ENCODE measurements around the gene SENP2.
"Not testable (repeated sequence)": the region's sequence is repeated elsewhere in the genome, so short reads cannot be mapped to it uniquely, and the experiment has no call there.

SENP2 gene

DNA sequence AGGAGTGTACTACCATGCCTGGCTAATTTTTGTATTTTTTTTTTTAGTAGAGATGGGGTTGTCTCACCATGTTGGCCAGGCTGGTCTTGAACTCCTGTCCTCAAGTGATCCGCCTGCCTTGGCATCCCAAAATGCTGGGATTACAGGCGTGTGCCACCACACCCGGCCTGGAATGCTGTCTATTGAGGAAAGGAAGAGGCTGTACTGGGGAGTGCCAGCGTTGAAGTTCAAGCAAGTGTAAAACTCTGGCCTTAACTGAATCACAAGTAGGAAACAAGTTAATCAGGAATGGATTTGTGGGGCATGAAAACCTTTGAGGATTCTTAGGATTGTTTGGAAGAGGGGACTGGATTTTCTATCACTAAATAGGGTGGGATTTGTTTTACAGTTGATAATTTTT lies 1.4 kb upstream of the SENP2 start:
- DNase-seq, result no peak

DNA sequence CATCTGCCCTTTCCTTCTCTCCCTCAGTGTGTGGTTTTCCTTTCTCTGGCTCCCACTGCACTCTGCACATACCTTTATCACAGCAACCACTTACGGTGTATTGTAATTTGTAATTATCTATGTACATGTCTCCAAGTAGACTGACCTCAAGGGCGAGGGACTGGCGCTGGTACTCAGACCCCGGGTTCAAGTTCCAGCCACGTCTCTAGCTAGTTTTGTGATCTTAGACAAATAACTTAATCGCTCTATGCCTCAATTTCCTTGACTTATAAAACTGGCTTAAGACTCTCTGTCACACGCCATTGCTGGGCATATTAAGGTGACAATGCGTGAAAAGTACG lies 607 bp upstream of the SENP2 start:
- no peak for DNase-seq

- DNase-seq, result no peak
Measured at GRCh38 chr3:185586686-185587039, 568 bp downstream of the SENP2 start.

DNA sequence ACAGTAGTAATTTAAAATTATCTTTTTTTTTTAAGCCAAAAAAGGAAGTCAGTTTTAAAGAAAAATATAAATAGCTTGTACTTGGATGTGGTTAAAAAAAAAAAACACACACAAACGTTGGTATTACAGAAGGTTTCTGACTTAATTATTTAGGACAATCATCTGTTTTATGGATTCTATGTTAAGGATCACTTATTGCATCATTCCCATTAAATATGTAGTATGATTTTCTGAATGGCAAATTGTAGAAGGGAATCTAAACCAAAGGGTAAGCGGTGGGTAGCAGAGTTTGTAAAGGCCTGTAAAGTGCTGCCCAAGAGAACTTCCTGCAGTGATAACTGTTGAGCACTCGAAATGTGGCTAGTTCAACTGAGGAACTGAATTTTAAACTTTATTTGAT lies 8.0 kb downstream of the SENP2 start:
- no peak for DNase-seq

GRCh38 chr3:185595526-185595925 lies 9.4 kb downstream of the SENP2 start:
- no peak for DNase-seq

GRCh38 chr3:185605566-185605965 lies 19.5 kb downstream of the SENP2 start:
- DNase-seq, result no peak

DNA sequence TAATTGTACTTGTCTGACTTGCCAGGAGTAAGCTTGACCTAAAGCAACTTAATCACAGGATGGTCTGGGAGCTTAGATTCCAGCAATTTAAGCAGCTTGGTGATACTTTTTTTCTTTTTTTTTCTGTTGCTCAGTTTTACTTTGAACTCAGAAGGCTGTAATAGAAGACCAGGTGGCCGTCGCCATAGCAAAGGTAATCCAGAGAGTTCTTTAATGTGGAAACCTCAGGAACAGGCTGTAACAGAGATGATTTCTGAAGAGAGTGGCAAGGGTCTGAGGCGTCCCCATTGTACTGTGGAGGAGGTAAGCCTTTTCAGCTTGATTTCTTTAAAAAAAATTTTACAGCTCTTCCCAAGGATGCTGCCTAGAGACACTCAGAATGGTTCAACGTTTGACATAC lies 20.1 kb downstream of the SENP2 start:
- DNase-seq, result no peak

DNA sequence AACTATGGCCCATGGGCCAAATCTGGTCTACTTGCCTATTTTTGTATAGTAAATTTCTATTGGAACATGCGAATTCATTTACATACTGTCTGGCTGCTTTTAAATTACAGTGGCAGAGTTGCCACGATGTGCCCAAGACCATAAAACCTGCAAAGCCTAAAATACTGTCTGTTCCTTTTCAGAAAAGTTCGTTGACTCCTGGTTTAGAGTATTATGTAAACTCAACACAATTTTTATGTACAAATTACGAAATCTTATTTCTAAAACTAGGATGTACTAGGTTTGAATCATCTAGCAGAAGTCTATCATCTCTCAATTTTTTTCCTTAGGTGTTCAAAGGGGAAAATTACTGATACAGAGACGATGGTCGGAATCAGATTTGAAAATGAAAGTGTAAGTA lies 26.9 kb downstream of the SENP2 start:
- no peak for DNase-seq

DNA sequence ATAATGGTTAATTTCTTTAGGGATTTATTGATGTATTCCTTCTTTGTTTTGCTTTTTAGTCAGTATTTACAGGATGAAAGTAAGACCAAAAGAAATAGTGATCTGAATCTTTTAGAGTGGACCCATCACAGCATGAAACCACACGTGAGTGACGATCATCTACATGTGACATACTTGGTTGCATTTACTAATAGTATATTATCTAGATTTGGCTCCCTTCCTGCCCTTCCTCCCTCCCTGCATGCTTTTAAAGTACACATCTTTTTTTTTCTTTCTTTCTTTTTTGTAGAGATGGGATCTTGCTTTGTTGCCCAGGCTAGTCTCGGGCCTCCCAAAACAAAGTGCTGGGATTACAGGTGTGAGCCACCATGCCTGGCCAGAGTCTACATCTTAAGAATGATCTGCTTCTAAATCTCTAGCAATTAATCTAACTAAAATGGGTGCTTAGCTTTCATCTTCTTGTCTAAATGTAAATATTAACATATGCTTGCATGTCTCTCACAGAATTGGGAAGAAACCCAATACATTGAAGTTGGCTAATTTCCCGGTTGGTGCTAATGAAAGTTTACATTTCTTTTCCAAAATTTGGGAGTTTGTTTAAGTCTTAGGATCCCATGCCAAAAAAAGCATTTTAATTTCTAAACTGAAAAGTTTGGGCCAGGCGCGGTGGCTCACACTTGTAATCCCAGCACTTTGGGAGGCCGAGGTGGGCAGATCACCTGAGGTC lies 38.0 kb downstream of the SENP2 start:
- no peak for DNase-seq

DNA sequence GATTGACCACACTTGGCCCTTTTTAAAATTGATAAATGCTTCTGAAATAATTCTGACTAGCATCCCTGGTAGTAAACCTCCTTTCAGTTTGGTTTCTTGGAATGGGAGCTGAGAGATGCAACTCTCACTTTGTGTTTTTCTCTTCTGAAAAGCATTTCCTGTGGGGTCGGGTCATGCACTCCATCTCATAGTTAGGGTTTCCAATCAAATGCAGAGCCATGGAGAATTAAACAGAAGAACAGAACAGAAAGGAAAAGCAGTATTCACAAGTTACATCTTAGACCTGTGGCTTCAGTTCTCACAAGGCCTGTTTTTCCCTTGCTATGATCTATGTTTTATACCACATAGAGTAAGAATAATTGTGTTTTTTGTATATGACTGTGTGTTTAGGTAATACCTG lies 39.7 kb downstream of the SENP2 start:
- no peak for DNase-seq

GRCh38 chr3:185629554-185630181 lies 43.6 kb downstream of the SENP2 start:
- DNase-seq, result no peak

GRCh38 chr3:185630182-185630622 lies 44.1 kb downstream of the SENP2 start:
- DNase-seq, result no peak

- DNase-seq, result no peak
Measured at GRCh38 chr3:185631108-185631507, 45.0 kb downstream of the SENP2 start.

DNA sequence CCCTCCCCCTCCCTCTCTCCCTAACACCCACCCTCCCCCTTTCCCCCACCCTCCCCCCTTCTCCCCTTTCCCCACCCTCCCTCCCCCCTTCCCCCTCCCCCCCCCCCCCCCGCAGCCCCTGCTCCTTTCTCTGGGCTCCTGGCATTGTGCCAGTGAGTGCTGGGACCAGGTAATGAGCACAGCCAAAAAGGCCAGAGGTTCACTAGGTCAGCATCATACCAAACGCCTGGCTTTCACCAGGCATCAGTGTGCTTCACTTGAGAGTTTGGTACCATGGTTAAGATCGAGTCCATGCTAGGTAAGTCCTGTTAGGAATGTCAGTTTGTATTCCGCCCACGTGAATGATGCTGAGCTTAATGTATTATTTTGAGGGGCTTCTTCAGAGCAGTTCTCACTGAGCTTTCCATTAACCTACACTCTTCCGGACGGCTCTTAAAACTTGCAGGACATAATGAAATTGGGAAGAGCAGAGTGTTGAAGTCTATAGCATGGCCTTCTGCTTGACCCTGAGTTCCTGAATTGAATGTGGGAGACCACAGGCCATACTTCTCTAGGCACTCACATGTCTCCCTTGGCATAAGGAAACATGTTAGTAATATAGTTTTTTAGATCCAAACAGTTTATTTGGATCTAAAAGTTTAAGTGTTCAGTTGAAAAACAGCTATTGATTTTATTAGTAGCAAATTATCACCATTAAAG lies 45.6 kb downstream of the SENP2 start:
- DNase-seq, result no peak

DNA sequence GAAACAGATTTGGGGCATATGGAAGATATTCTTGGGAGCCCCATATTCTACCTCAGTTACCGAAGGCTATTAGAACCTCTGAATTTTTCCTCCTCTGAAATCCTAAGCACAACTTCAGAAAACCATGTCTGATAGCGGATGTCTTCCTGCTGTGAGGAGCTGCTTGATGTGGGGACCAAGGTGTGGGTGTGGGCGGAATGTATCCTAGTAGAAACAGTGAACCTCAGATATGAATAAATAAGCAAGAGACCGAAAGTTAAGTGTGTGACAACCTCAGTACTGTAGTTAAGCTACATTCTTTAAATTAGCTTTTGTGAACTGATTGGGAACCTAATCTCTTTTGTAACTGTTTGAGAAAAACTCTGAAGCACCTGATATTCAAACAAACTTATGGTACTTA lies 46.9 kb downstream of the SENP2 start:
- no peak for DNase-seq

GRCh38 chr3:185637388-185637787 lies 51.3 kb downstream of the SENP2 start:
- DNase-seq, result no peak

DNA sequence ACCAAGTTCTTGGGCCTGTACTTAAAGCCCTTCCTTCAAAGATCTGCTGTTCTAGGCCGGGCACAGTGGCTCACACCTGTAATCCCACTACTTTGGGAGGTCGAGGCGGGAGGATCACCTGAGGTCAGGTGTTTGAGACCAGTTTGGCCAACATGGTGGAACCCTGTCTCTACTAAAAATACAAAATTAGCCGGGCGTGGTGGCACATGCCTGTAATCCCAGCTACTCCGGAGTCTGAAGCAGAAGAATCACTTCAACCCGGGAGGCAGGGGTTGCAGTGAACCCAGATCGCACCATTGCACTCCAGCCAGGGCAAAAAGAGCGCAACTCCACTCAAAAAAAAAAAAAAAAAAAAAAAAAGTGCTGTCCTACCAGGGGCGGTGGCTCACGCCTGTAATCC lies 52.6 kb downstream of the SENP2 start:
- not testable (repeated sequence) for DNase-seq

GRCh38 chr3:185639632-185640206 lies 53.6 kb downstream of the SENP2 start:
- DNase-seq, result no peak

DNA sequence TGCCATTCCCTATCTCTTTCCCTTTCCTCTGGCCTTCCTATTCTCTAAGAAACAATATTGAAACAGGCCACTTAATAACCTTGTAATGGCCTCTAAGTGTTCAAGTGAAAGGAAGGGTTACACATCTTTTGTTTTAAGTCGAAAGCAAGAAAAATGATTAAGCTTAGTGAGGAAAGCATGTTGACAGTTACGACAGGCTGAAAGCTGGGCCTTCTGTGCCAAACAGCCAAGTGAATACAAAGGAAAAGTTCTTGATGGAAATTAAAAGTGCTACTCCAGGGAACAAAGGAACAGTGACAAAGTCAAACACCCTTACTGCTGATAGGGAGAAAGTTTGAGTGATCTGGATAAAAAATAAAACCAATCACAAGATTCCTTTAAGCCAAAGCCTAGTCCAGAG lies 54.2 kb downstream of the SENP2 start:
- no peak for DNase-seq

- not testable (repeated sequence) for DNase-seq
Measured at GRCh38 chr3:185645191-185645590, 59.1 kb downstream of the SENP2 start.

DNA sequence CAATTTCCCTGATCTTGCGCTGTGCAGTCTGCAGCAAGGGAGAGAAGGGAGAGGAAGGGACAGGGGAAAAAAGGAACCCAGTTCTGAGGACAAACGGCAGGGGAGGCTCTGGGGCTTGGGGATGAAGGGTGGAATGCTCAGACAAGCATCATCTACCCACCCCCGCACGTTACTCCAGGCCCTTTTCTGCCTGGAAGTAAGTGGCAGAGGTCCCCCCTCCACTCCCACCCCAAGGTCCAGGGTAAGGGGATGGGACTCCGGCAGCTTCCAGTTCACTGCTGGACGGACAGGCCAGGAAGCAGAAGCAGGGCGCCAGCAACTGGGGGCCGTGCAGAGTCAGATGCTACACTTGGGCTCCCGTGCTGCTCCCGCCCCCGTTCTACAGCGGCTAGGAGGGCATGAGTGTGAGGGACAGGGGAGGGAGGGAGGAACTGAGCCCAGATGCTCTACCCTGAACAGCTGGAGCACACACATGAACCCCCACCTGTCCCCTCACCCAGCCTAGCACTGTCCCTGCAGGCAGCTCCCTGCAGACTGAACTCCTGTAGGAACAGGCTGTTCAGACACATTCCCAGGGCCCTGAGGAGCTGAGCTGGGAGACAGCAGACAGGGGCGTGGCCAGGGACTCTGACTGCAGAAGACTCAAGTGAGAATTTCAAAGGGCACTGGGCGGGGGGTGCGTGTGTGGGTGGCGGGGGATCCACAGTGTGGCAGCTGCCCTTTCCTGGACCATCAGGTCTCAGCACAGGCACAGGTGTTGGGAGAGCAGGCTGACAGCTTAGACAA lies 59.7 kb downstream of the SENP2 start:
- no peak for DNase-seq

DNA sequence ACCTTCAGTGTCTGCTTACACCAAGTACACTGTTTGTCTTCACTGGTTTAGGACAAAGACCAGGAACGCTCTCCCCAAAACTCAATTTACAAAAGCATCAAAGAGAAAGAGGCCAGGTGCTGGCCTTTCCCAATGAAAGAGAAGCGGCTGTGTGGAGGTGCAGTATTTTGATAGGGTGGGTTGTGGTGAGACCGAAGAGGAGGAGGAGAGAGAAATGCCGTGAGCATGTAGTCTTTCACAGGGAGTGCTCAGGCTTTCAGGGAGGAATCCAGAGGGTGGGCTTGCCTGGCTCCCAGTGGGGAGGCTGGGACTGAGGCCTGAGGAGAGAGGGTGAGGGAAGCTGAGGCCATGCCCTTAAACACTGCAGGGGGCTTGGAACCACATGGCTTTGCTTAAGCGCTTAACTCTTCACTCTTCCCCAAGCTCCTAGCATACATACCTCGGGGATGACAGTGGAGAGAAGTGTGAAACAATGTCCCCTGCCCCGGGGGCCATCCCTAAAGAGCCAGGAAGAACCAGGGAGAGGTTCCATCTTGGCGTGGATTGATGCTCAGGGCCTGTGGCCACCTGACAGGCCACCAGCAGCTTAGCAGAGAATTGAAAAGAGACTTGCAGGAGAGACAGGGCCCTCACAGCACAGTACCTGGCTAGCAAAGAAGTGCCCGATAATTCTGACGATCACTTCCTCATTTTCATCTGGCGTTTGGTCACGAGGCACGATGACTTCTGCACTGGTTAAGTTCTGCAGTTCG lies 60.5 kb downstream of the SENP2 start:
- no peak for DNase-seq

Measured in right kidney (tissue), 1 donor.